IMR-90 (cell line): ENCODE results near the gene CIAO2B. TPM values are rescaled to one million over a fixed set of nuclear protein-coding genes. Genes with fewer than 3 reads are reported as not detected.

Source experiments
- ATAC-seq: fragments of 200-7000 bp; cut with Tn5 transposase; 2 replicates; pipeline ENCODE4 v1.9.1; 2020; ENCODE audit warnings: low read depth, mild to moderate bottlenecking, moderate library complexity
- BruUV-seq: library from RNA; stranded (reverse); fragments of 400-500 nt; replicated peaks from 2 replicates; lab custom pipeline; 2021; lab: Mats Ljungman, UMichigan
- CTCF ChIA-PET: fragments of 300-600 bp; formaldehyde crosslinking; extraction: SDS; loops from one replicate; lab custom pipeline; 2021; ENCODE audit warnings: antibody characterized with exemption; lab: Yijun Ruan, JAX
- POLR2A ChIA-PET: fragments of 300-600 bp; sonication (Branson Sonifier 250); formaldehyde crosslinking; loops from one replicate; lab custom pipeline; 2022; ENCODE audit warnings: antibody characterized with exemption; ENCODE audit not compliant: unreplicated experiment; lab: Charles Lee
- DNase-seq: peaks from one replicate; pipeline ENCODE4 v3.0.0; 2013
- H2AFZ ChIP-seq: replicated peaks from 2 replicates; pipeline ENCODE3; 2013; ENCODE audit warnings: low read length, mild to moderate bottlenecking; ENCODE audit not compliant: poor library complexity
- H2AK5ac ChIP-seq: 2 replicates; pipeline ENCODE4 v1.6.1; 2013; ENCODE audit warnings: low read depth, low read length, inconsistent platforms
- H2AK9ac ChIP-seq: replicated peaks from 2 replicates; pipeline ENCODE3; 2013; ENCODE audit warnings: mild to moderate bottlenecking, low read depth, low read length, moderate library complexity; ENCODE audit not compliant: poor library complexity
- H2BK120ac ChIP-seq: 2 replicates; pipeline ENCODE4 v1.6.1; 2013; ENCODE audit warnings: low read depth, low read length, inconsistent platforms
- H2BK15ac ChIP-seq: 3 replicates; pipeline ENCODE4 v1.6.1; 2013; ENCODE audit warnings: low read depth, low read length, inconsistent platforms
- H2BK20ac ChIP-seq: 2 replicates; pipeline ENCODE4 v1.6.1; 2013; ENCODE audit warnings: low read depth, mild to moderate bottlenecking, inconsistent platforms, low read length, moderate library complexity
- H2BK5ac ChIP-seq: 2 replicates; pipeline ENCODE4 v1.6.1; 2013; ENCODE audit warnings: mild to moderate bottlenecking, low read depth, low read length, inconsistent platforms; ENCODE audit not compliant: poor library complexity, severe bottlenecking
- H3K14ac ChIP-seq: replicated peaks from 2 replicates; pipeline ENCODE4 v1.6.1; 2013; ENCODE audit warnings: low read depth, low read length, inconsistent platforms
- H3K18ac ChIP-seq: 2 replicates; pipeline ENCODE4 v1.6.1; 2013; ENCODE audit warnings: low read depth, low read length, control low read depth
- H3K23ac ChIP-seq: 2 replicates; pipeline ENCODE4 v1.6.1; 2013; ENCODE audit warnings: low read depth, low read length, inconsistent platforms
- H3K27ac ChIP-seq: 2 replicates; pipeline ENCODE4 v1.5.1; 2013; ENCODE audit warnings: mild to moderate bottlenecking, control low read depth, low read length; ENCODE audit not compliant: insufficient read depth
- H3K27me3 ChIP-seq: 2 replicates; pipeline ENCODE4 v1.6.1; 2013; ENCODE audit warnings: low read length; ENCODE audit not compliant: control insufficient read depth, insufficient read depth
- H3K36me3 ChIP-seq: 2 replicates; pipeline ENCODE4 v1.6.1; 2013; ENCODE audit warnings: low read length, mixed read lengths; ENCODE audit not compliant: control insufficient read depth, insufficient read depth
- H3K4ac ChIP-seq: 2 replicates; pipeline ENCODE4 v1.6.1; 2013; ENCODE audit warnings: low read depth, low read length, inconsistent platforms
- H3K4me1 ChIP-seq: 2 replicates; pipeline ENCODE4 v1.6.1; 2013; ENCODE audit warnings: low read length, mixed read lengths; ENCODE audit not compliant: control insufficient read depth, insufficient read depth
- H3K4me2 ChIP-seq: 2 replicates; pipeline ENCODE4 v1.6.1; 2013; ENCODE audit warnings: low read depth, mild to moderate bottlenecking, control low read depth, low read length, moderate library complexity
- H3K4me3 ChIP-seq: 2 replicates; pipeline ENCODE4 v1.5.1; 2013; ENCODE audit warnings: low read depth, mild to moderate bottlenecking, control low read depth, low read length, moderate library complexity; ENCODE audit not compliant: insufficient read depth
- H3K56ac ChIP-seq: 2 replicates; pipeline ENCODE4 v1.6.1; 2013; ENCODE audit warnings: low read length, inconsistent platforms; ENCODE audit not compliant: insufficient read depth; ENCODE audit errors: extremely low read depth
- H3K79me1 ChIP-seq, 2 experiments: 2 replicates each; pipeline ENCODE4 v1.6.1; 2013; ENCODE audit warnings: low read length in 2 of 2, inconsistent platforms in 1 of 2, low read depth in 1 of 2
- H3K9ac ChIP-seq: 2 replicates; pipeline ENCODE4 v1.6.1; 2013; ENCODE audit warnings: low read depth, low read length, control low read depth
- H3K9me1 ChIP-seq: 2 replicates; pipeline ENCODE4 v1.6.1; 2013; ENCODE audit warnings: low read length, inconsistent platforms; ENCODE audit not compliant: insufficient read depth
- H3K9me3 ChIP-seq: 2 replicates; pipeline ENCODE4 v1.6.1; 2013; ENCODE audit warnings: low read length; ENCODE audit not compliant: control insufficient read depth, insufficient read depth
- H4K20me1 ChIP-seq: 2 replicates; pipeline ENCODE4 v1.6.1; 2013; ENCODE audit warnings: low read length, inconsistent platforms; ENCODE audit not compliant: insufficient read depth
- H4K5ac ChIP-seq: 2 replicates; pipeline ENCODE4 v1.6.1; 2013; ENCODE audit warnings: mild to moderate bottlenecking, low read depth, low read length, control low read depth
- H4K8ac ChIP-seq, 2 experiments: 2 replicates each; pipeline ENCODE4 v1.6.1; 2013; ENCODE audit warnings: low read depth in 2 of 2, low read length in 2 of 2, control low read depth in 1 of 2, inconsistent platforms in 1 of 2
- H4K91ac ChIP-seq: 2 replicates; pipeline ENCODE4 v1.6.1; 2013; ENCODE audit warnings: low read depth, low read length, inconsistent platforms; ENCODE audit not compliant: insufficient read depth
- BHLHE40 ChIP-seq: fragments of 150-350 bp; IDR thresholded peaks from 2 replicates; pipeline ENCODE4 v1.6.1; 2016; ENCODE audit warnings: mild to moderate bottlenecking, low read depth, low read length
- CEBPB ChIP-seq: IDR thresholded peaks from 2 replicates; pipeline ENCODE4 v1.6.1; 2012; ENCODE audit warnings: low read depth, low read length, improper control_type of control experiment
- CHD1 ChIP-seq: IDR thresholded peaks from 2 replicates; pipeline ENCODE4 v1.6.1; 2012; ENCODE audit warnings: low read depth, low read length, improper control_type of control experiment
- ELK1 ChIP-seq: fragments of 150-350 bp; IDR thresholded peaks from 2 replicates; pipeline ENCODE4 v1.6.1; 2016; ENCODE audit warnings: low read depth, mild to moderate bottlenecking, low read length, moderate library complexity, borderline replicate concordance
- FOS ChIP-seq: fragments of 150-350 bp; IDR thresholded peaks from 2 replicates; pipeline ENCODE4 v1.6.1; 2016; ENCODE audit warnings: low read depth, low read length
- MAFK ChIP-seq: IDR thresholded peaks from 2 replicates; pipeline ENCODE4 v1.6.1; 2012; ENCODE audit warnings: low read depth, low read length, improper control_type of control experiment
- MAZ ChIP-seq: IDR thresholded peaks from 2 replicates; pipeline ENCODE4 v1.6.1; 2012; ENCODE audit warnings: low read depth, mild to moderate bottlenecking, low read length, improper control_type of control experiment, moderate library complexity, borderline replicate concordance
- POLR2A ChIP-seq: IDR thresholded peaks from 2 replicates; pipeline ENCODE4 v1.6.1; 2012; ENCODE audit warnings: mild to moderate bottlenecking, low read depth, low read length
- RAD21 ChIP-seq: IDR thresholded peaks from 2 replicates; pipeline ENCODE4 v1.6.1; 2012; ENCODE audit warnings: low read length, improper control_type of control experiment
- RFX5 ChIP-seq: IDR thresholded peaks from 2 replicates; pipeline ENCODE4 v1.8.0; 2012; ENCODE audit warnings: low read depth, mild to moderate bottlenecking, low read length, moderate library complexity
- SMC3 ChIP-seq: fragments of 150-350 bp; IDR thresholded peaks from 2 replicates; pipeline ENCODE4 v1.6.1; 2016; ENCODE audit warnings: low read depth, mild to moderate bottlenecking, antibody characterized with exemption, low read length, moderate library complexity
- WGBS, 2 experiments: methylation state at CpG; one replicate each; pipeline versions ENCODE4 v1.1.5 to v1.1.7; 2013; ENCODE audit warnings: missing lambda C conversion rate in 2 of 2; ENCODE audit not compliant: insufficient read length in 1 of 2; ENCODE audit errors: extremely low coverage in 2 of 2; 5-methylcytosine and 5-hydroxymethylcytosine counted together
- dilution Hi-C: fragments of 300-500 bp; cut with HindIII; formaldehyde crosslinking; loops from one replicate; pipeline ENCODE4 v1.14.3; 2018; ENCODE audit warnings: low sequenced_read_pairs; ENCODE audit not compliant: unreplicated experiment
- in situ Hi-C: fragments of 300-500 bp; cut with MboI; formaldehyde crosslinking; loops from 3 replicates; pipeline ENCODE4 v1.14.3; 2019; ENCODE audit warnings: low sequenced_read_pairs, inconsistent platforms, mixed read lengths
- intact Hi-C: fragments of 100-400 bp; cut with micrococcal nuclease; formaldehyde crosslinking; loops from 2 replicates; pipeline ENCODE4 v1.10.0; 2022
- polyA plus RNA-seq, 3 experiments: library from polyadenylated mRNA; depleted of rRNA; stranded (reverse); fragments of >200 nt; gene quantifications; 2 replicates each; pipeline ENCODE4 v1.2.3, GENCODE V29; 2012; ENCODE audit warnings: low replicate concordance in 1 of 3
- total RNA-seq: library from RNA; depleted of rRNA; stranded (reverse); fragments of >200 nt; gene quantifications from 2 replicates; pipeline ENCODE4 v1.2.3, GENCODE V29; 2012
- TF ChIP-seq, protein P1 (sequence below): fragments of 150-350 bp; IDR thresholded peaks from 2 replicates; pipeline ENCODE4 v1.6.1; 2017; ENCODE audit warnings: mild to moderate bottlenecking, antibody characterized with exemption, low read length, low read depth
- TF ChIP-seq, protein P2 (sequence below): conservative IDR thresholded peaks from 2 replicates; pipeline ENCODE4 v1.5.1; 2012; ENCODE audit warnings: mild to moderate bottlenecking, low read depth, low read length, improper control_type of control experiment

The CIAO2B gene
- total and polyA plus RNA-seq, 2 of the 4 experiments (the other 2 are of a cell fraction): 148 to 234 TPM

- TF ChIP-seq RAD21: no peak
These were observed 25.2 kb downstream of the CIAO2B start (continued) for GRCh38 chr16:66908762-66909559.

GRCh38 chr16:66908116-66908515 is 26.1 kb downstream of the CIAO2B start:
- H4K8ac ChIP-seq: no peak overlapping the region
- no peak overlapping the region for H2AFZ ChIP-seq
- no peak overlapping the region for H3K4me3 ChIP-seq
- H2AK9ac ChIP-seq: no peak overlapping the region
- ChIA-PET CTCF (no interaction called here), POLR2A (no interaction called here)
- in situ Hi-C loops: no loop called here
- no peaks in the 10 kb centered on the region for H4K20me1 ChIP-seq
- H2AK5ac ChIP-seq: no peak overlapping the region
- no peak overlapping the region for H3K27ac ChIP-seq
- no CpG with 5 or more reads among the region's 3 CpGs for WGBS, 2 experiments
- H3K23ac ChIP-seq: no peak overlapping the region
- H3K4ac ChIP-seq: no peak overlapping the region
- no peaks in the 10 kb centered on the region for H3K36me3 ChIP-seq
- ATAC-seq (no peak), DNase-seq (no peak)
- H3K9me1 ChIP-seq: peaks cover 26% of the 10 kb centered on the region
- no peak overlapping the region for H3K56ac ChIP-seq
- dilution Hi-C loops: no loop called here
- no peak overlapping the region for H3K9ac ChIP-seq
- no peak overlapping the region; the same call in 1 of the 2 replicates for H2BK20ac ChIP-seq
- H3K9me3 ChIP-seq: no peaks in the 10 kb centered on the region
- H4K91ac ChIP-seq: no peak overlapping the region
- no peak overlapping the region for H3K14ac ChIP-seq
- intact Hi-C loops: no loop called here
- H4K5ac ChIP-seq: no peak overlapping the region
- peaks cover 21% of the 10 kb centered on the region for H3K4me1 ChIP-seq
- no peak overlapping the region for H3K4me2 ChIP-seq
- H2BK15ac ChIP-seq: no peak overlapping the region; the same call in 2 of the 3 replicates
- H3K79me1 ChIP-seq: peaks cover 0 to 10% of the 10 kb centered on the region in 2 experiments; a peak in 1 of 4 replicates
- no peak overlapping the region for H2BK5ac ChIP-seq
- H3K18ac ChIP-seq: no peak overlapping the region
- H2BK120ac ChIP-seq: no peak overlapping the region; the same call in 1 of the 2 replicates
- no TSS peak for BruUV-seq
- H3K27me3 ChIP-seq: peaks cover 2% of the 10 kb centered on the region; the same call in 1 of the 2 replicates
- TF ChIP-seq BHLHE40: no peak
- no peak for TF ChIP-seq POLR2A
- no peak for TF ChIP-seq RFX5
- TF ChIP-seq ELK1: no peak
- TF ChIP-seq, protein P1, sequence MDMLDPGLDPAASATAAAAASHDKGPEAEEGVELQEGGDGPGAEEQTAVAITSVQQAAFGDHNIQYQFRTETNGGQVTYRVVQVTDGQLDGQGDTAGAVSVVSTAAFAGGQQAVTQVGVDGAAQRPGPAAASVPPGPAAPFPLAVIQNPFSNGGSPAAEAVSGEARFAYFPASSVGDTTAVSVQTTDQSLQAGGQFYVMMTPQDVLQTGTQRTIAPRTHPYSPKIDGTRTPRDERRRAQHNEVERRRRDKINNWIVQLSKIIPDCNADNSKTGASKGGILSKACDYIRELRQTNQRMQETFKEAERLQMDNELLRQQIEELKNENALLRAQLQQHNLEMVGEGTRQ: no peak
- no peak for TF ChIP-seq MAFK
- no peak for TF ChIP-seq SMC3
- no peak for TF ChIP-seq MAZ
- TF ChIP-seq RAD21: no peak
- TF ChIP-seq FOS: no peak
- no peak for TF ChIP-seq CHD1
- TF ChIP-seq CEBPB: no peak
- TF ChIP-seq, protein P2, sequence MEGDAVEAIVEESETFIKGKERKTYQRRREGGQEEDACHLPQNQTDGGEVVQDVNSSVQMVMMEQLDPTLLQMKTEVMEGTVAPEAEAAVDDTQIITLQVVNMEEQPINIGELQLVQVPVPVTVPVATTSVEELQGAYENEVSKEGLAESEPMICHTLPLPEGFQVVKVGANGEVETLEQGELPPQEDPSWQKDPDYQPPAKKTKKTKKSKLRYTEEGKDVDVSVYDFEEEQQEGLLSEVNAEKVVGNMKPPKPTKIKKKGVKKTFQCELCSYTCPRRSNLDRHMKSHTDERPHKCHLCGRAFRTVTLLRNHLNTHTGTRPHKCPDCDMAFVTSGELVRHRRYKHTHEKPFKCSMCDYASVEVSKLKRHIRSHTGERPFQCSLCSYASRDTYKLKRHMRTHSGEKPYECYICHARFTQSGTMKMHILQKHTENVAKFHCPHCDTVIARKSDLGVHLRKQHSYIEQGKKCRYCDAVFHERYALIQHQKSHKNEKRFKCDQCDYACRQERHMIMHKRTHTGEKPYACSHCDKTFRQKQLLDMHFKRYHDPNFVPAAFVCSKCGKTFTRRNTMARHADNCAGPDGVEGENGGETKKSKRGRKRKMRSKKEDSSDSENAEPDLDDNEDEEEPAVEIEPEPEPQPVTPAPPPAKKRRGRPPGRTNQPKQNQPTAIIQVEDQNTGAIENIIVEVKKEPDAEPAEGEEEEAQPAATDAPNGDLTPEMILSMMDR: no peak
